Measurements from ENCODE around the gene RABGAP1L. TPM values are rescaled to one million over a fixed set of nuclear protein-coding genes. Genes with fewer than 3 reads are reported as not detected.

Gene RABGAP1L
- total and polyA plus RNA-seq, 10 of the 15 experiments (the other 5 are each of a cell fraction or from before 2014, with no cell fraction given) = 5.8 to 194 (median 113) TPM

DNA sequence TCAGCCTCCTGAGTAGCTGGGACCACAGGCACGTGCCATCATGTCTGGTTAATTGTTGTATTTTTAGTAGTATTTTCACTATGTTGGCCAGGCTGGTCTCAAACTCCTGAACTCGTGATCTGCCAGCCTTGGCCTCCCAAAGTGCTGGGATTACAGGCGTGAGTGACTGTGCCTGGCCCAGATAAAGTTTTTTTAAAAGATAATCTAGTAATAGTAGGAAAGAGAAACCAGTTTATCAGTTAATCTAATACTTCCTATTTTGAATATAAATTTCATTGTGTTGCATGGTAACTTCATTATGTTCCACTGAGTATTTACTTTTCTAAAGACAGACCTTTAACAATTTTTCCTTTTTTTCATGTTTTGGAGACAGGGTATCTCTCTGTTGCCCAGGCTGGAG, 10.0 kb downstream of the RABGAP1L start (continued):
- TF ChIP-seq, protein P1, sequence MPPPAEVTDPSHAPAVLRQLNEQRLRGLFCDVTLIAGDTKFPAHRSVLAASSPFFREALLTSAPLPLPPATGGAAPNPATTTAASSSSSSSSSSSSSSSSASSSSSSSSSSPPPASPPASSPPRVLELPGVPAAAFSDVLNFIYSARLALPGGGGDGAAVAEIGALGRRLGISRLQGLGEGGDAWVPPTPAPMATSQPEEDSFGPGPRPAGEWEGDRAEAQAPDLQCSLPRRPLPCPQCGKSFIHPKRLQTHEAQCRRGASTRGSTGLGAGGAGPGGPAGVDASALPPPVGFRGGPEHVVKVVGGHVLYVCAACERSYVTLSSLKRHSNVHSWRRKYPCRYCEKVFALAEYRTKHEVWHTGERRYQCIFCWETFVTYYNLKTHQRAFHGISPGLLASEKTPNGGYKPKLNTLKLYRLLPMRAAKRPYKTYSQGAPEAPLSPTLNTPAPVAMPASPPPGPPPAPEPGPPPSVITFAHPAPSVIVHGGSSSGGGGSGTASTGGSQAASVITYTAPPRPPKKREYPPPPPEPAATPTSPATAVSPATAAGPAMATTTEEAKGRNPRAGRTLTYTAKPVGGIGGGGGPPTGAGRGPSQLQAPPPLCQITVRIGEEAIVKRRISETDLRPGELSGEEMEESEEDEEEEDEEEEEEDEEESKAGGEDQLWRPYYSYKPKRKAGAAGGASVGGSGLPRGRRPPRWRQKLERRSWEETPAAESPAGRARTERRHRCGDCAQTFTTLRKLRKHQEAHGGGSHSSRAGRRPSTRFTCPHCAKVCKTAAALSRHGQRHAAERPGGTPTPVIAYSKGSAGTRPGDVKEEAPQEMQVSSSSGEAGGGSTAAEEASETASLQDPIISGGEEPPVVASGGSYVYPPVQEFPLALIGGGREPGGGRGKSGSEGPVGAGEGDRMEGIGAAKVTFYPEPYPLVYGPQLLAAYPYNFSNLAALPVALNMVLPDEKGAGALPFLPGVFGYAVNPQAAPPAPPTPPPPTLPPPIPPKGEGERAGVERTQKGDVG (CRISPR knock-in tag; IDR thresholded peaks at IDR 0.05) = no peak
- TF ChIP-seq, protein P2, sequence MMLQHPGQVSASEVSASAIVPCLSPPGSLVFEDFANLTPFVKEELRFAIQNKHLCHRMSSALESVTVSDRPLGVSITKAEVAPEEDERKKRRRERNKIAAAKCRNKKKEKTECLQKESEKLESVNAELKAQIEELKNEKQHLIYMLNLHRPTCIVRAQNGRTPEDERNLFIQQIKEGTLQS (IDR thresholded peaks at IDR 0.05; ENCODE audit: borderline replicate concordance, extremely low read depth, low read depth, low read length) = no peak
- TF ChIP-seq, protein P3, sequence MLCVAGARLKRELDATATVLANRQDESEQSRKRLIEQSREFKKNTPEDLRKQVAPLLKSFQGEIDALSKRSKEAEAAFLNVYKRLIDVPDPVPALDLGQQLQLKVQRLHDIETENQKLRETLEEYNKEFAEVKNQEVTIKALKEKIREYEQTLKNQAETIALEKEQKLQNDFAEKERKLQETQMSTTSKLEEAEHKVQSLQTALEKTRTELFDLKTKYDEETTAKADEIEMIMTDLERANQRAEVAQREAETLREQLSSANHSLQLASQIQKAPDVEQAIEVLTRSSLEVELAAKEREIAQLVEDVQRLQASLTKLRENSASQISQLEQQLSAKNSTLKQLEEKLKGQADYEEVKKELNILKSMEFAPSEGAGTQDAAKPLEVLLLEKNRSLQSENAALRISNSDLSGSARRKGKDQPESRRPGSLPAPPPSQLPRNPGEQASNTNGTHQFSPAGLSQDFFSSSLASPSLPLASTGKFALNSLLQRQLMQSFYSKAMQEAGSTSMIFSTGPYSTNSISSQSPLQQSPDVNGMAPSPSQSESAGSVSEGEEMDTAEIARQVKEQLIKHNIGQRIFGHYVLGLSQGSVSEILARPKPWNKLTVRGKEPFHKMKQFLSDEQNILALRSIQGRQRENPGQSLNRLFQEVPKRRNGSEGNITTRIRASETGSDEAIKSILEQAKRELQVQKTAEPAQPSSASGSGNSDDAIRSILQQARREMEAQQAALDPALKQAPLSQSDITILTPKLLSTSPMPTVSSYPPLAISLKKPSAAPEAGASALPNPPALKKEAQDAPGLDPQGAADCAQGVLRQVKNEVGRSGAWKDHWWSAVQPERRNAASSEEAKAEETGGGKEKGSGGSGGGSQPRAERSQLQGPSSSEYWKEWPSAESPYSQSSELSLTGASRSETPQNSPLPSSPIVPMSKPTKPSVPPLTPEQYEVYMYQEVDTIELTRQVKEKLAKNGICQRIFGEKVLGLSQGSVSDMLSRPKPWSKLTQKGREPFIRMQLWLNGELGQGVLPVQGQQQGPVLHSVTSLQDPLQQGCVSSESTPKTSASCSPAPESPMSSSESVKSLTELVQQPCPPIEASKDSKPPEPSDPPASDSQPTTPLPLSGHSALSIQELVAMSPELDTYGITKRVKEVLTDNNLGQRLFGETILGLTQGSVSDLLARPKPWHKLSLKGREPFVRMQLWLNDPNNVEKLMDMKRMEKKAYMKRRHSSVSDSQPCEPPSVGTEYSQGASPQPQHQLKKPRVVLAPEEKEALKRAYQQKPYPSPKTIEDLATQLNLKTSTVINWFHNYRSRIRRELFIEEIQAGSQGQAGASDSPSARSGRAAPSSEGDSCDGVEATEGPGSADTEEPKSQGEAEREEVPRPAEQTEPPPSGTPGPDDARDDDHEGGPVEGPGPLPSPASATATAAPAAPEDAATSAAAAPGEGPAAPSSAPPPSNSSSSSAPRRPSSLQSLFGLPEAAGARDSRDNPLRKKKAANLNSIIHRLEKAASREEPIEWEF (IDR thresholded peaks at IDR 0.05; ENCODE audit: insufficient replicate concordance, low read depth, low read length) = no peak
- TF ChIP-seq IRF4 (IDR thresholded peaks at IDR 0.05; ENCODE audit: low read depth, low read length) = no peak
- no peak for TF ChIP-seq MEF2B (IDR thresholded peaks at IDR 0.05; ENCODE audit: partially characterized antibody, poor library complexity, severe bottlenecking)

Measured in GM12878 (cell line).